ENCODE results near the gene PSMD5. TPM values are rescaled to one million over a fixed set of nuclear protein-coding genes. Genes with fewer than 3 reads are reported as not detected.

PSMD5 gene
- total and polyA plus RNA-seq, 11 donors, result 4.8 to 17.9 (median 13.4) TPM

GRCh38 chr9:120857902-120858301, 15.2 kb upstream of the PSMD5 start:
- Histone ChIP-seq H3K27ac (no peak overlapping the region), H3K27me3 (no peaks in the 10 kb centered on the region), H3K36me3 (peaks cover 0 to 86% (median 49%) of the 10 kb centered on the region in 9 donors), H3K4me3 (no peak overlapping the region), H3K4me1 (peaks cover 0 to 10% (median 0%) of the 10 kb centered on the region in 12 donors), H3K9me3 (no peaks in the 10 kb centered on the region)
- WGBS, 4 donors, result 94 to 97% (median 96%) methylated on average over 11 of the region's 11 CpGs
- no peak for TF ChIP-seq CTCF (IDR thresholded peaks at IDR 0.05)
- TF ChIP-seq POLR2A (IDR thresholded peaks at IDR 0.05), result no peak
- no peak for DNase-seq
- intact Hi-C loops (cut with DNase I), result no loop called here
- ATAC-seq, result no peak

- peak in 2 of 5 donors; percentile 49 to 54 for DNase-seq
- peak; percentile 38 to 74 (median 68) for ATAC-seq
- 71 to 94% (median 76%) methylated on average over 7 of the region's 7 CpGs for WGBS, 4 donors
Measured at GRCh38 chr9:120857481-120857880, 14.8 kb upstream of the PSMD5 start.

GRCh38 chr9:120856700-120857099, 14.0 kb upstream of the PSMD5 start:
- H3K36me3 ChIP-seq, result peaks cover 0 to 86% (median 53%) of the 10 kb centered on the region in 9 donors

More at GRCh38 chr9:120857481-120857880, 14.8 kb upstream of the PSMD5 start:
- H3K36me3 ChIP-seq, result peaks cover 0 to 86% (median 50%) of the 10 kb centered on the region in 9 donors
- no peak overlapping the region for H3K4me3 ChIP-seq
- no peaks in the 10 kb centered on the region for H3K27me3 ChIP-seq
- peaks cover 0 to 10% (median 0%) of the 10 kb centered on the region in 12 donors for H3K4me1 ChIP-seq
- H3K27ac ChIP-seq, result peak overlapping the region in 1 of 12 donors; percentile 20
- H3K9me3 ChIP-seq, result no peaks in the 10 kb centered on the region
- intact Hi-C loops (cut with DNase I), result no loop called here
- no peak for TF ChIP-seq CTCF (IDR thresholded peaks at IDR 0.05)
- TF ChIP-seq POLR2A (IDR thresholded peaks at IDR 0.05), result no peak

More at GRCh38 chr9:120856700-120857099, 14.0 kb upstream of the PSMD5 start:
- peaks cover 0 to 10% (median 0%) of the 10 kb centered on the region in 12 donors for H3K4me1 ChIP-seq
- WGBS, 4 donors, result 75 to 86% (median 79%) methylated on average over 4 of the region's 4 CpGs
- no peaks in the 10 kb centered on the region for H3K9me3 ChIP-seq
- no peak overlapping the region for H3K4me3 ChIP-seq
- TF ChIP-seq POLR2A (IDR thresholded peaks at IDR 0.05) (no peak), CTCF (IDR thresholded peaks at IDR 0.05) (no peak)
- no peak overlapping the region for H3K27ac ChIP-seq
- DNase-seq, result no peak
- H3K27me3 ChIP-seq, result no peaks in the 10 kb centered on the region
- ATAC-seq, result peak in 2 of 4 donors; percentile 4 to 6
- intact Hi-C loops (cut with DNase I), result no loop called here

All from heart left ventricle (tissue), 16 donors.